ENCODE measurements around the gene ANKRD11. TPM values are rescaled to one million over a fixed set of nuclear protein-coding genes. Genes with fewer than 3 reads are reported as not detected.

Gene ANKRD11
- total RNA-seq, 1 donor from 2014 or later = 133 TPM

DNA sequence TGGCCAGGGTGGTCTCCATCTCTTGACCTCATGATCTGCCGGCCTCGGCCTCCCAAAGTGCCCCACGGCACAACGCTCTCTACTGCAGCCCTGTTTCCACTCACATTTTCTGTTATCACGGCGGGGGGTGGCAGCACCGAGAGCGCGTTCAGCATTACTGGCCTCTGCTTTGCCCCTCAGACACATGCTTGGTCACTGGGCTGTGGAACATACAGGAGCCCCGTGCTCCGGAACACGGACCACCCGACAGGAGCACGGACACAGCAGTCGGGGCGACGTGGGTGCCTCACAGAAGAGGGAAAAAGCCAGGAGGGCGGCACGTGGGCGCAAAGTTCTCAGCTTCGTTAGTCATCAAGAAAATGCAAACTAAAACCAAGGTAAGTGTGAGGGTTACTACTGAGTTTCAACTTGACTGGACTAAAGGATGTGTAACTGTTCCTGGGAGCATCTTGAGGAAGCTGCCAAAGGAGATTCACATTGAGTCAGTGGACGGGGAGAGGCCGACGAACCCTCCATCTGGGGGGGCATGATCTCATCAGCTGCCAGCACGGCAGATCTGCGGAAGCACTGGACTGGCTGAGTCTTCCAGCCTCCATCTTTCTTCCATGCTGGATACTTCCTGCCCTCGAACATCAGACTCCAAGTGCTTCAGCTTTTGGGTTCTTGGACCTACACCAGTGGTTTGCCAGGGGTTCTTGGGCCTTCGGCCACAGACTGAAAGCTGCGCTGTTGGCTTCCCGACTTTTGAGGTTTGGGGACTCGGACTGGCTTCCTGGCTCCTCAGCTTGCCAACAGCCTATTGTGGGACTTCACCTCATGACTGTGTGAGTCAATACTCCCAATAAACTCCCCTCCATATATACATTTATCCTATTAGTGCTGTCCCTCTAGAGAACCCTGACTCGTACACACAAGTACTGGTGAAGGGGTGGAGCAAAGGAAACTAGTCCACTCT is 166.0 kb downstream of the ANKRD11 start:
- H3K36me3 ChIP-seq (ENCODE audit: control insufficient read depth, insufficient read depth, low read length) = no peaks in the 10 kb centered on the region
- DNase-seq (ENCODE audit: low read depth) = no peak
- no peaks in the 10 kb centered on the region for H3K27me3 ChIP-seq (ENCODE audit: control insufficient read depth, insufficient read depth, low read length)
- TF ChIP-seq, protein P1, sequence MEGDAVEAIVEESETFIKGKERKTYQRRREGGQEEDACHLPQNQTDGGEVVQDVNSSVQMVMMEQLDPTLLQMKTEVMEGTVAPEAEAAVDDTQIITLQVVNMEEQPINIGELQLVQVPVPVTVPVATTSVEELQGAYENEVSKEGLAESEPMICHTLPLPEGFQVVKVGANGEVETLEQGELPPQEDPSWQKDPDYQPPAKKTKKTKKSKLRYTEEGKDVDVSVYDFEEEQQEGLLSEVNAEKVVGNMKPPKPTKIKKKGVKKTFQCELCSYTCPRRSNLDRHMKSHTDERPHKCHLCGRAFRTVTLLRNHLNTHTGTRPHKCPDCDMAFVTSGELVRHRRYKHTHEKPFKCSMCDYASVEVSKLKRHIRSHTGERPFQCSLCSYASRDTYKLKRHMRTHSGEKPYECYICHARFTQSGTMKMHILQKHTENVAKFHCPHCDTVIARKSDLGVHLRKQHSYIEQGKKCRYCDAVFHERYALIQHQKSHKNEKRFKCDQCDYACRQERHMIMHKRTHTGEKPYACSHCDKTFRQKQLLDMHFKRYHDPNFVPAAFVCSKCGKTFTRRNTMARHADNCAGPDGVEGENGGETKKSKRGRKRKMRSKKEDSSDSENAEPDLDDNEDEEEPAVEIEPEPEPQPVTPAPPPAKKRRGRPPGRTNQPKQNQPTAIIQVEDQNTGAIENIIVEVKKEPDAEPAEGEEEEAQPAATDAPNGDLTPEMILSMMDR (IDR thresholded peaks at IDR 0.05; ENCODE audit: insufficient read depth, low read length, poor library complexity, severe bottlenecking) = no peak
- no peak overlapping the region for H3K4me3 ChIP-seq (ENCODE audit: low read depth, low read length)

DNA sequence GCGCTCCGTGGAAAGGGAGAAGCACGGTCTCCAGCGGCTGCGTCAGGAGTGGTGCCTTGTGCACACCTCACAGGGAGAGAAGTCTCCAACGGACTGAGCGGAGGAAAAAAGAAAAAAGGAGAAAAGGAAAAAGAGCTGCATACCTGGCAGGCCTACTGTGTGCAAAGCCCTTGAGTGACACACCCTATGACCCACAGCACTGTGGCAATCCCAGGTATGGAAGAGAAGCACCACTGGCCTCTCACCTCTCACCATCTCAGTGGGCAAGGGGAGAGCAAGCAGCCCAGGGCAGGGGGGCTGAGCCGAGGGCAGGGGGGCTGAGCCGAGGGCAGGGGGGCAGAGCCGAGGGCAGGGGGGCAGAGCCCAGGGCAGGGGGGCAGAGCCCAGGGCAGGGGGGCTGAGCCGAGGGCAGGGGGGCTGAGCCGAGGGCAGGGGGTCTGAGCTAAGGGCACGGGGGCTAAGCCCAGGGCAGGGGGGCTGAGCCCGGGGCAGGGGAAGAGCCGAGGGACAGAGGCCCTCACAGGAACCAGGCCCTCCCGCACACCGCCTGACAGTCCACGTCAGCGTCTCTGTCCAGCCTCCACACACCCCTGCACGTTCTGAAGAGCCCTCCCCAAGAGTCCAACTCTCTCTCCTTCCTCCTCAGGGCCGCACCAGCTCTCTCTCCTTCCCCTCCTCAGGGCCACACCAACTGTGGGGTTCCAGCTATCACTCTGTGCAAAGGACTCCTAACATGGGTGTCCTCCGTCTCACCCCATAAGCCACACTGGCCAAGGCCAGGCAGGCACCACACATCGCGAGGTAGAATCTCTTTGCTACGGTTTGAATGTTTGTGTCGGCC is 167.0 kb downstream of the ANKRD11 start:
- H3K27me3 ChIP-seq (ENCODE audit: control insufficient read depth, insufficient read depth, low read length) = no peaks in the 10 kb centered on the region
- no peak overlapping the region for H3K4me3 ChIP-seq (ENCODE audit: low read depth, low read length)
- TF ChIP-seq, protein P1 (IDR thresholded peaks at IDR 0.05; ENCODE audit: insufficient read depth, low read length, poor library complexity, severe bottlenecking) = no peak
- no peak for DNase-seq (ENCODE audit: low read depth)
- H3K36me3 ChIP-seq (ENCODE audit: control insufficient read depth, insufficient read depth, low read length) = no peaks in the 10 kb centered on the region

DNA sequence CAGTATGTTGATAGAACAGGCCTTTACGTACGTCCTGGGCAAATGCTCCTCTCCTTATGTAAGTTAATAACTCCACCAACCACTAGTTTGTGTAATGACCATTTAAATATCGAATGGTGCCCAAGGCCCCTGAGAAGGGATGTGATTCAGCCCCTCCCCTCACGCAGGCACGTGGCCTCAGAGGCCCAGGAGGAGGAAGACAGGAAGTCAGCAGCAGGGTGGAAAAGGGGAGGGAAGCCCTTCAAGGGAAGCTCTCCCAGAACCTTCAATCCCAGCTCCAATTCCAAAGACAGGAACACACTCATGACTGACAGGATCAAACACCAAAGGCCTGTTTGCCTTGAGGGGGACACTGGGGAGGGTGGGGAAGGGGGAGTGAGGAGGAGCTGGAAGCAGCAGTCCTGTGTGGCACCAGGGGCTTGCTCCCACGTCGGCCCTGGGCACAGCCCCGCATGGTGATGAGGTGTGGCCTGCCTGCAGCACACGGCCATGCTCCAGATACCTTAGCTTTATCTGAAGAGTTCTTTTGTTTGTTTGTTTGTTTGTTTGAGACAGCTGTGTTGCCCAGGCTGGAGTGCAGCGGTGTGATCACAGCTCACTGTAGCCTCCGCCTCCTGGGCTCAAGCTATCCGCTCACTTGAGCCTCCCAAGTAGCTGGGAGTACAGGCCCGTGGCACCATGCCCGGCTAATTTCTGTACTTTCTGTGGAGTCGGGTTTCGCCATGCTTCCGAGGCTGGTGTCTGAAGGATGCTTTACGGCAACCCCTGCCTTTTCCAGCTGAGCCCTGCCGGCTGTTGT is 167.8 kb downstream of the ANKRD11 start:
- TF ChIP-seq, protein P1 (IDR thresholded peaks at IDR 0.05; ENCODE audit: insufficient read depth, low read length, poor library complexity, severe bottlenecking) = no peak
- Histone ChIP-seq H3K4me3 (ENCODE audit: low read depth, low read length) (no peak overlapping the region), H3K36me3 (ENCODE audit: control insufficient read depth, insufficient read depth, low read length) (no peaks in the 10 kb centered on the region), H3K27me3 (ENCODE audit: control insufficient read depth, insufficient read depth, low read length) (no peaks in the 10 kb centered on the region)
- DNase-seq (ENCODE audit: low read depth) = no peak

DNA sequence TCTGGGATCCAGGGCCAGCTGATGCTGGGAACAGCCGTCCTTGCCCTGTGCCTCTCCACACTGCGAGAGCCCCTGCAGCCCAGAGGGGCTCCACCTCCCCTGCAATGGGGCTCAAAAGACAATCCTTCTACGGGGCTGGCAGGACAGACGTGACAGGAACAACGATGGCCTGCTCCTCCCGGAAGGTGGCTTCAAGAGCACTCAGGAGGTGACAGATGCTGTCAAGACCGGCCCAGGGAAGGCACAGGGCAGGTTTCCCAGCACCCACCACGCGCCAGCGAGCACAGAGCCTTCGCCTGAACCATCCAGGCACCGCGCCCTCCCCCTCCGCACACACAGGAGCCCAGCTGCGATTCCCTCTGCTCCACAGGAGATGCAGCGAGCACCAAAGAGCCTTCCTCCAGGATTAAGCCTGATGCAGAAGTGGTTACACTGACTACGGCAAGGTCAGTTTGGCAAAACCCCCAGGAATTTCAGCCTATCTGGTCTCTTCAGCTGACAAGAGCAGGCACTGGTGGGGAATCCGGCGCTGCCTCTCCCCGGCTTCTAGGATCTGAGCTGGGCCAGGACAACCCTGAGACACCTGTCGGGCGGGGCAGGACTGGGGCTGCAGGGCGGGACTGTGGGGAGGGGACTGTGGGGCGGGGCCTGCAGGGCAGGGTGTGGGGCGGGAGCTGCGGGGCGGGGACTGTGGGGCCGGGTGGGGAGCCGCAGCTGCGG is 169.4 kb downstream of the ANKRD11 start:
- DNase-seq (ENCODE audit: low read depth) = no peak
- H3K4me3 ChIP-seq (ENCODE audit: low read depth, low read length) = no peak overlapping the region
- H3K36me3 ChIP-seq (ENCODE audit: control insufficient read depth, insufficient read depth, low read length) = no peaks in the 10 kb centered on the region
- TF ChIP-seq, protein P1 (IDR thresholded peaks at IDR 0.05; ENCODE audit: insufficient read depth, low read length, poor library complexity, severe bottlenecking) = no peak
- H3K27me3 ChIP-seq (ENCODE audit: control insufficient read depth, insufficient read depth, low read length) = no peaks in the 10 kb centered on the region

Measured in kidney epithelial cell (primary cell).